Measurements from ENCODE around the gene TECTA.

The TECTA gene

GRCh38 chr11:121100943-121101342, at the start of gene TECTA:
Gene TECTA, plus strand, starts transcription at chr11:121101243. Its CDS starts 1,423 bp downstream, at chr11:121102666.
- CTCF ChIA-PET, result interaction anchor here (1.1 kb wide), 1 partner anchor 11 kb away, joined by 3 read pairs; no protein-coding TSS in a partner anchor
- POLR2A ChIA-PET, result no interaction called here
- no peak for TF ChIP-seq CTCF (IDR thresholded peaks at IDR 0.05; ENCODE audit: control extremely low read depth, extremely low read depth, low read depth, missing control alignments)
- no peak for DNase-seq (ENCODE audit: extremely low spot score)

GRCh38 chr11:121053244-121053643, 47.8 kb upstream of the TECTA start:
- ChIA-PET POLR2A (no interaction called here), CTCF (interaction anchor here (1.1 to 2.0 kb wide), 3 partner anchors 9 to 14 kb away, joined by 3 to 7 read pairs (median 7); no protein-coding TSS in a partner anchor)
- DNase-seq (ENCODE audit: extremely low spot score), result no peak
- TF ChIP-seq CTCF (IDR thresholded peaks at IDR 0.05; ENCODE audit: control extremely low read depth, extremely low read depth, low read depth, missing control alignments), result no peak

GRCh38 chr11:121054266-121054665, 46.8 kb upstream of the TECTA start:
- TF ChIP-seq CTCF (IDR thresholded peaks at IDR 0.05; ENCODE audit: control extremely low read depth, extremely low read depth, low read depth, missing control alignments), result no peak
- ChIA-PET POLR2A (no interaction called here), CTCF (interaction anchor here (1.9 to 2.0 kb wide), 2 partner anchors 13 to 17 kb away, joined by 7 read pairs; no protein-coding TSS in a partner anchor)
- no peak for DNase-seq (ENCODE audit: extremely low spot score)

- POLR2A ChIA-PET, result no interaction called here
- CTCF ChIA-PET, result interaction anchor here (1.9 to 2.0 kb wide), 2 partner anchors 12 to 17 kb away, joined by 7 read pairs; no protein-coding TSS in a partner anchor
- no peak for TF ChIP-seq CTCF (IDR thresholded peaks at IDR 0.05; ENCODE audit: control extremely low read depth, extremely low read depth, low read depth, missing control alignments)
- no peak for DNase-seq (ENCODE audit: extremely low spot score)
These were observed 46.0 kb upstream of the TECTA start for GRCh38 chr11:121055076-121055475.

- ChIA-PET CTCF (interaction anchor here (1.2 to 2.0 kb wide), 8 partner anchors 9 to 137 kb away, joined by 3 to 5 read pairs (median 4); no protein-coding TSS in a partner anchor), POLR2A (no interaction called here)
- no peak for DNase-seq (ENCODE audit: extremely low spot score)
- TF ChIP-seq CTCF (IDR thresholded peaks at IDR 0.05; ENCODE audit: control extremely low read depth, extremely low read depth, low read depth, missing control alignments), result no peak
These were observed 43.1 kb upstream of the TECTA start for GRCh38 chr11:121057922-121058321.

GRCh38 chr11:121058941-121059340, 42.1 kb upstream of the TECTA start:
- CTCF ChIA-PET, result interaction anchor here (1.3 to 1.9 kb wide), 2 partner anchors 21 to 24 kb away, joined by 3 to 5 read pairs; no protein-coding TSS in a partner anchor
- POLR2A ChIA-PET, result no interaction called here
- no peak for TF ChIP-seq CTCF (IDR thresholded peaks at IDR 0.05; ENCODE audit: control extremely low read depth, extremely low read depth, low read depth, missing control alignments)
- no peak for DNase-seq (ENCODE audit: extremely low spot score)

Data from GM10248 (cell line).